Psoas muscle (tissue), 8 donors: Measurements from ENCODE around the gene NUDT4B. TPM values are rescaled to one million over a fixed set of nuclear protein-coding genes. Genes with fewer than 3 reads are reported as not detected.
A peak's percentile ranks its signal among the peaks of the same experiment; 100 is the strongest.
"Not testable (repeated sequence)": the region's sequence is repeated elsewhere in the genome, so short reads cannot be mapped to it uniquely, and the experiment has no call there.

Source experiments
- ATAC-seq, 4 donors: fragments of 200-7000 bp; cut with Tn5 transposase; one replicate each; pipeline ENCODE4 v1.9.1; 2020; ENCODE audit warnings: moderate library complexity in 3 of 4, mild to moderate bottlenecking in 2 of 4
- DNase-seq, 2 donors: peaks; one replicate each; pipeline ENCODE4 v3.0.0-alpha.2; 2020
- H3K27ac ChIP-seq: fragments of 200-600 bp; one replicate; pipeline ENCODE4 v1.8.0; 2022
- H3K27me3 ChIP-seq, 3 donors: fragments of 200-600 bp in 1 of 3; one replicate each; pipeline versions ENCODE4 v1.6.1 to v1.8.0; 2013 to 2022; ENCODE audit warnings: low read length in 2 of 3, mild to moderate bottlenecking in 2 of 3, moderate library complexity in 1 of 3; ENCODE audit not compliant: insufficient read depth in 3 of 3
- H3K36me3 ChIP-seq, 2 donors: fragments of 200-600 bp in 1 of 2; one replicate each; pipeline versions ENCODE4 v1.6.1 to v1.8.0; 2013 to 2022; ENCODE audit warnings: low read depth in 1 of 2, mild to moderate bottlenecking in 1 of 2, moderate library complexity in 1 of 2; ENCODE audit not compliant: insufficient read depth in 1 of 2
- H3K4me1 ChIP-seq: fragments of 200-600 bp; one replicate; pipeline ENCODE4 v1.8.0; 2022
- H3K4me3 ChIP-seq: fragments of 200-600 bp; one replicate; pipeline ENCODE4 v1.8.0; 2022; ENCODE audit warnings: mild to moderate bottlenecking
- H3K9me3 ChIP-seq: fragments of 200-600 bp; one replicate; pipeline ENCODE4 v1.8.0; 2022
- WGBS, 3 donors: extraction: QIAGEN DNeasy Blood & Tissue Kit; methylation state at CpG; one replicate each; pipeline versions ENCODE4 v1.1.6 to v1.1.7; 2013; 5-methylcytosine and 5-hydroxymethylcytosine counted together
- intact Hi-C, 2 donors: fragments of 100-400 bp; cut with DNase I; formaldehyde crosslinking; loops; one replicate each; pipeline versions ENCODE4 v1.11.0 to v1.14.2; 2022
- polyA plus RNA-seq, 3 donors: library from polyadenylated mRNA; stranded (reverse); fragments of 200-250 nt; gene quantifications; one replicate each; pipeline ENCODE4 v1.2.3, GENCODE V29; 2013
- total RNA-seq, 4 donors: library from RNA; stranded (reverse); fragmentation: NEBNext Ultra II Directional in 2 of 4; extraction: Animal tissue kit (Norgen Biotek cat#: 25700) in 2 of 4; gene quantifications; one replicate each; pipeline versions ENCODE4 v1.2.1 to v1.2.4, GENCODE V29; 2021 to 2023
- donor health status: healthy with polysubstance abuse.
- donor health status: DM: no; HTN: no; CAD: no; lungs with moderate emphysema.
- donor health status: Bipolar disorder and iron deficiency.
- donor health status: healthy.
- donor health status: DM: yes; HTN: yes; CAD: no.
- donor health status: DM: no; HTN: no; CAD: no.
- donor health status: DM: no; HTN: no; CAD: no.
- donor health status: DM: yes; HTN: yes; CAD: no.

Gene NUDT4B
- total and polyA plus RNA-seq, 7 donors: 0.45 to 29.8 (median 5.9) TPM; not detected in 1

DNA sequence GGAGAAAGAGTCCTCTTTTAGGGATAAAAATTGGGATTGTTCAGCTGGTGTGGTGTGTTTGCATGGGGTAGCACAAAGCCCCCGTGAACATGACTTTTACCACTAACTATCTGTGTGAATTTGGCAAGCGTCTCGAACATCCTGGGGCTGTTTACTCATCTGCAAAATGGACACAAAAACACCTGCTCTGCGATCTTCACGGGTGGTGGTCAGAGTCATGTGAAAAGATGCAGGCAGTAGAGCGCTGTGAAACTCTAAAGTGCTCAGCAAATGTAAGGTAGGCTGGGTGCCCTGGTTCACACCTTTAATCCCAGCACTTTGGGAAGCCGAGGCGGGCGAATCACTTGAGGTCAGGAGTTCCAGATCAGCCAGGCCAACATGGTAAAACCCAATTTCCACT lies 27.7 kb upstream of the NUDT4B start:
- no CpG with 5 or more reads among the region's 9 CpGs for WGBS, 3 donors
- H3K27me3 ChIP-seq, intact Hi-C loops: not testable (repeated sequence)

DNA sequence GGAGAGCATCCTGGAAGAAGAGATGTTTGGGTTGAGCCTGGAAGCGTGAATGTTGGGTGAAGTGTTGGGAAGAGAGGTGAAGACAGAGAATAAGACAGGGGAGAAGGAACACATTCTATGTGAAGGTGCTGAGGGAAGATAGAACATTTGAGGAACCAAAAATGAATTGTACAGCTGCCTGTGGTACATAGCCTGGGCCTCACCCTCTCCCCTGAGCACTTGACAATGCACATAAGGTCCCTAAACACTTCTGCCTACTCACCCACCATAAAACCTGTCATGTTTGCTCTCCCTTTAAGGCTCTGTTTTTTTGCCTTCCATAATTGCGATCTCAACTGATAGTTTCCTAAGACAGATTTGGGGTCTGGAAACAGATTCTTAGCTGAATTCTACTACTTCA lies 25.8 kb upstream of the NUDT4B start:
- H3K4me1 ChIP-seq, H3K27ac ChIP-seq, H3K9me3 ChIP-seq, H3K27me3 ChIP-seq, ATAC-seq, H3K4me3 ChIP-seq, DNase-seq, intact Hi-C loops, H3K36me3 ChIP-seq: not testable (repeated sequence)
- WGBS, 3 donors: no CpG with 5 or more reads among the region's 2 CpGs

More for the DNA sequence above, 27.7 kb upstream of the NUDT4B start:
- not testable (repeated sequence) for H3K9me3 ChIP-seq, DNase-seq, ATAC-seq, H3K36me3 ChIP-seq, H3K27ac ChIP-seq, H3K4me1 ChIP-seq, H3K4me3 ChIP-seq

GRCh38 chr1:148723515-148723914 lies 25.1 kb upstream of the NUDT4B start:
- H3K27ac ChIP-seq, H3K4me1 ChIP-seq, DNase-seq, intact Hi-C loops, ATAC-seq, H3K27me3 ChIP-seq, H3K36me3 ChIP-seq, H3K4me3 ChIP-seq, H3K9me3 ChIP-seq: not testable (repeated sequence)
- WGBS, 3 donors: no CpG with 5 or more reads among the region's 3 CpGs

- H3K4me1 ChIP-seq, H3K9me3 ChIP-seq, DNase-seq, ATAC-seq, intact Hi-C loops, H3K36me3 ChIP-seq, H3K27me3 ChIP-seq, H3K4me3 ChIP-seq, H3K27ac ChIP-seq: not testable (repeated sequence)
- WGBS, 3 donors: no CpG with 5 or more reads among the region's 3 CpGs
Measured at GRCh38 chr1:148724872-148725271, 23.7 kb upstream of the NUDT4B start.

DNA sequence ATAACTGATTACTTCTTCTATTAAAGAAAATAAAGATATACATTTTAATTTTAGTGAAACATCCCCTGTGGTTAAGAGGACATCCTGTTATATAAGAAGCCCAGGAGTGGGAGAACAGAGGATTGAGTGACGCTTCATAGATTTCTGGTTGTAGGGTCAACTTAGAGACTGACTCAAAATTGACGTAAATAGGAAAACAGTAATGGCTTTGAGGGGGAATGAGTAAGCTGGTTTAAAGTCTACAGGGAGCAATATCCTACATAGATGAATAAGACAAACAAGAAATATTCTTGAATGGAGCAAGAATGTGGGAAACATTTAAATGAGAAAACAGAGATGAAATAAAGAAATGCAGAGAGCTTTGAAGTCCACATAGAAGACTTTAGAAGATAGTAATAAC lies 20.7 kb upstream of the NUDT4B start:
- WGBS, 3 donors: no CpG with 5 or more reads among the region's 2 CpGs
- H3K9me3 ChIP-seq, H3K36me3 ChIP-seq, H3K4me1 ChIP-seq, intact Hi-C loops, H3K4me3 ChIP-seq, H3K27me3 ChIP-seq, ATAC-seq, DNase-seq, H3K27ac ChIP-seq: not testable (repeated sequence)

- H3K4me3 ChIP-seq, intact Hi-C loops, H3K4me1 ChIP-seq, H3K9me3 ChIP-seq, DNase-seq, H3K27ac ChIP-seq, H3K36me3 ChIP-seq, H3K27me3 ChIP-seq: not testable (repeated sequence)
- ATAC-seq: peak in 2 of 4 donors; percentile 36 to 64
- WGBS, 3 donors: no CpG with 5 or more reads among the region's 3 CpGs
Measured at GRCh38 chr1:148729128-148729527, 19.4 kb upstream of the NUDT4B start.

DNA sequence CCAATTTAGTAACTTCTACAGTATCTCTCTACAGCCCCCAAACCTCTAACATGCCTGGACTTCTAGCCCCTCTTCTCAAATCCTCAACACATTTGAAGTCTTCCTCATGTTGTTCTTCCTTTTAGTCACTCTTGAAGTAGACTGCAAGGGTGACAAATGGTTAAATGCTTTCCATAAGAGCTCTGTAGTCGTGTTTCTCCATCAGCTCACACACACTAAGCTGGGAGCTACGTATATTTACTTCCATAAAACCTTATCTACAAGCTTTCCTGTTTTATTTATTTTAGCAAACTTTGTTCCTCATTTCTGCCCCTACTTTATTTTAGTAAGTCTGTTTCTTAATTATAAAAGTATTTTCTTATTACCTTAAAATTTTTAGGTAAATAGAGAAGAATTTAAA lies 19.0 kb upstream of the NUDT4B start:
- DNase-seq, H3K27me3 ChIP-seq, intact Hi-C loops, H3K9me3 ChIP-seq, H3K4me1 ChIP-seq, ATAC-seq, H3K4me3 ChIP-seq, H3K36me3 ChIP-seq, H3K27ac ChIP-seq: not testable (repeated sequence)
- WGBS, 3 donors: no CpG with 5 or more reads among the region's 2 CpGs

GRCh38 chr1:148732277-148732676 lies 16.3 kb upstream of the NUDT4B start:
- H3K36me3 ChIP-seq, DNase-seq, H3K4me1 ChIP-seq, H3K4me3 ChIP-seq, H3K27ac ChIP-seq, H3K9me3 ChIP-seq, H3K27me3 ChIP-seq, intact Hi-C loops: not testable (repeated sequence)
- no CpG with 5 or more reads among the region's 4 CpGs for WGBS, 3 donors
- peak in 1 of 4 donors; percentile 10 for ATAC-seq

DNA sequence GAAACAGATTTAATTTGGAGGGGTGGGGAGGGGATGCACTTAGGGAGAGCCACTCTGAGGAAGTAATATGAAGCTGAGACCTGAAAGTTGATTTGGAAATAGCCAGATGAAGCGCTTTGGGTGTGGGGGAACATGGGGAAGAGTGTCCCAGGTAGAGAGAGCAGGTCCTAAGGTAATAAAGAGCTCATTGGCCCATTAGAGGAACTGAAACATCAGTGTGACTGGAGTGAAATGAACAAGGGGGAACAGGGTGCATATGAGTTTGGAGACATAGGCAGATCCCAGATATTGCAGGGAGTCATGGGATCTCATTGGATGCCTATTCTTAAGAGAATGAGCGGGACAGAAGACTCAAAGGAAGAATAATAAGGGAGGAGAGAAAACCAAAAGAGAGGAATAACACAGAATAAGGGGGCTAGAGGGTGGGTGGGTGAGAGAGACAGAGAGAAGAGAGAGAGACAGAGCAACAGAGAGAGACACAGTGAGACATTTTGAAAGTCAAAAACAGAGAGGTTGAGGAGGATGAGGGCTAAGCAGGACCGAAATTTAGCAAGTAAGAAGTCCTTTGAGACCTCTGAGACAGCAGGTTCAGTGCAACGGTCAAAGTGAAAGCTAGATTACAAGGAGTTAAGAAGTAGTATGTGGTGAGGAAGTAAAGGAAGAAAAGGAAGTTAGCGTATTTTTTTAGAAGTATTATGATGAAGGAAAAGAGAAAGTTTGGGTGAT lies 14.8 kb upstream of the NUDT4B start:
- H3K27ac ChIP-seq, H3K36me3 ChIP-seq, intact Hi-C loops, H3K27me3 ChIP-seq, DNase-seq, H3K4me3 ChIP-seq, H3K9me3 ChIP-seq, ATAC-seq, H3K4me1 ChIP-seq: not testable (repeated sequence)
- WGBS, 3 donors: no CpG with 5 or more reads among the region's 5 CpGs

GRCh38 chr1:148734311-148734662 lies 14.3 kb upstream of the NUDT4B start:
- ATAC-seq, H3K4me1 ChIP-seq, H3K4me3 ChIP-seq, DNase-seq, intact Hi-C loops, H3K36me3 ChIP-seq, H3K27me3 ChIP-seq, H3K27ac ChIP-seq, H3K9me3 ChIP-seq: not testable (repeated sequence)
- no CpG with 5 or more reads among the region's 3 CpGs for WGBS, 3 donors

DNA sequence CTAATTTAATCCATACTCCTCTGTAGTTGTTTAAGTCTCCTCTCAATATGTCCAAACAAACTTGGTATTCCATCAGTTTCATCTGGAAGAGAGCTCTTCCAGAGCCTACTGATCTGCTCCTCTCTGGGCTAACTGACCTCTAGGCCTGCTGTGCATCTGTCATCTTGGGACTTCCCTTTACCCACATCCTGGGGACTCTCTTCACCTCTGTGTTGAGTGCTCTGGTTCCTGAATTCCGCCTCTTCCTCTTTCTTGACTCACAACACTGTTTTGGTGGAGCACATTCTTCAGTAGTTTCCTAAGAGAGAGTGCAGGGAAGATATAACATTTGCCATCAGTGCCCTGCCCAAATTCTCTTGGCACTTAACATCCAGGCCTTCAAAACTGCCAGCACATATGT lies 13.0 kb upstream of the NUDT4B start:
- H3K27me3 ChIP-seq, H3K27ac ChIP-seq, DNase-seq, H3K4me3 ChIP-seq, H3K36me3 ChIP-seq, intact Hi-C loops, H3K9me3 ChIP-seq, H3K4me1 ChIP-seq: not testable (repeated sequence)
- peak in 2 of 4 donors; percentile 38 to 41 for ATAC-seq
- WGBS, 3 donors: no CpG with 5 or more reads among the region's 1 CpG

DNA sequence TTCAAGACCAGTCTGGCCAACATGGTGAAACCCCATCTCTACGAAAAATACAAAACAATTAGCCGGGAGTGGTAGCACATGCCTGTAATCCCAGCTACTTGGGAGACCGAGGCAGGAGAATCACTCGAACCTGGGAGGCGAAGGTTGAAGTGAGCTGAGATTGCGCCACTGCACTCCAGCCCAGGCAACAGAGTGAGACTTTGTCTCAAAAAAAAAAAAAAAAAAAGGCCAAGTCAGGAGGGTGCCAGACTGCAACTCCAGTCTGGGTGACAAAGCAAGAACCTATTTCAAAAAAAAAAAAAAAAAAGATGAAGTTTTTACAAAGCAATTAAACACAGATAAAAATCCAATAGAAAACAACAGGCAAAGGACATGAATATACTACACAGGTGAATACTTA lies 9.9 kb upstream of the NUDT4B start:
- intact Hi-C loops, H3K4me3 ChIP-seq, H3K9me3 ChIP-seq, H3K4me1 ChIP-seq, H3K36me3 ChIP-seq, H3K27ac ChIP-seq, DNase-seq, H3K27me3 ChIP-seq, ATAC-seq: not testable (repeated sequence)
- no CpG with 5 or more reads among the region's 6 CpGs for WGBS, 3 donors
